Stimulated activated CD4-positive, alpha-beta T cell treated with anti-CD3 and anti-CD28 coated beads, Interleukin-1b, Interleukin-23, amount 100 ng/mL, for 4 hours (primary cell): Measurements from ENCODE around the gene CRISP1.
"Not testable (repeated sequence)": the region's sequence is repeated elsewhere in the genome, so short reads cannot be mapped to it uniquely, and the experiment has no call there.

ENCODE experiments used
- DNase-seq, 2 donors: peaks; one replicate each; pipeline ENCODE4 v3.0.0-alpha.2; 2020; ENCODE audit warnings: low read depth in 2 of 2

The CRISP1 gene

DNA sequence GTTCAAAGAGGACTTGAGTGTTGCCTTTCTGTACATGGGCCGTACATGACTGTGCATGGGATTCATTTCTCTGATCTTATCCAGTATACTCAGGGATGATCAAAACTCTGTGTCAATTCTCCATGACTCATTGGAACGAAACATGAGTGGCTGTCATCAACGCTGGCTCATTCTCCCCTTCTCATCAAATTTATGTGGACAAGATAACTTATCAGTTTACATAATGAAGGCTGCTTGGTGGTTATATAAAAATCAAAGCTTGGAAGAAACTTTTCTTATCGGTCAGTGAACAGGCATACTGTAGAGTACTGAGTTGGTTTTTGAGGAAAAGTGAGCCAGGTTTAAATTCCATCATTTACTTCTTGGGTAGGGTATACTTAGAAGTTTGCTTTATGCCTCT, 24.9 kb downstream of the CRISP1 start:
- DNase-seq = no peak

DNA sequence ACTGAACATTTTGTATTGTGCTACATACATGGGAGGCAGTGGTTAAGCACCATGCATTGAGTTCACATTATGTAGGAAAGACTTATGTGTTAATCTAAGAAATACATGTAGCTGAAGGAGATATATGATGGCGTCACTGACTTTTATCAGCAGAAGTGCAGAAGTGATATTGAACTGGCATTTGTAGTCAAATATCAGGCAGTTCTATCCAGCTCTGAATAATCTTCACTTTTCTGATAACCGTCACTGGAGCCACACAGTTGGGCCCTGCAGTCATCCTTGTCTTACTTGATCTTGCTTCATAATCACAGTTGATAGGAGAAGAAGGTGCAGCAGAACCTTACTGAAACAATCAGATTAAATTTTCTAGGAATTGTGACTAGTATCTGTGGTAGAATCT, 26.4 kb downstream of the CRISP1 start:
- no peak for DNase-seq

DNA sequence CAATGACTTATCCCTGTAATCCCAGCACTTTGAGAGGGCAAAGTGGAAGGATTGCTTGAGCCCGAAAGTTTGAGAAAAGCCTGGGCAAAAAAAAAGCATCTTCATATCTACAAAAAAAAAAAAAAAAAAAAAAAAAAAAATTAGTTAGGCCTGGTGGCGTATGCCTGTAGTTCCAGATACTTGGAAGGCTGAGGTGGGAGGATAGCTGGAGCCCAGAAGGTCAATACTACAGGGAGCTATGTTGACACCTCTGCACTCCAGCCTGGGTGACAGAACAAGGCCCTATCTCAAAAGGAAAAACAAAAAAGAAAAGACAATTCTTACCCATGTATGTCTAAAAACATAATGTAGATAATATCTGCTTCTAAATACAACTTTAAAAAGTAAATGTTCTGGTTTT, 27.2 kb downstream of the CRISP1 start:
- no peak for DNase-seq

DNA sequence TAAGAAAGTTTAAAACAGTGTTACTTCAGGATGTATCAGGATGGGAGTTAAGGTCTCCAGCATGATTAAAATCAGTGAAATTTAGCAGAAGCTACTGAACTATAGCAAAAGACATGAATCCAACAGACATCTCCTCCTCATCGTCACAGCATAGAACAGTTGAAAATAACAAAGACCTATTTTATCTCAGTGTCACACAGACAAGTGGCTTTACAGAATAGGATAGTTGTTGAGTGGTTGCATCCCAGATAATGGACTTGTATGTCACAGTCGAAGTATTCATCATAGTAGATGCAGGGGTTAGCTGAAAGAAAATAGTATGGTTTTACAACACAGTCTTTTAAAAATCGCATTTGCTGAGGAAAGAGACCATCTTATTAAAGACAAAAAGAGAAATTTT, 31.2 kb downstream of the CRISP1 start:
- no peak for DNase-seq

DNA sequence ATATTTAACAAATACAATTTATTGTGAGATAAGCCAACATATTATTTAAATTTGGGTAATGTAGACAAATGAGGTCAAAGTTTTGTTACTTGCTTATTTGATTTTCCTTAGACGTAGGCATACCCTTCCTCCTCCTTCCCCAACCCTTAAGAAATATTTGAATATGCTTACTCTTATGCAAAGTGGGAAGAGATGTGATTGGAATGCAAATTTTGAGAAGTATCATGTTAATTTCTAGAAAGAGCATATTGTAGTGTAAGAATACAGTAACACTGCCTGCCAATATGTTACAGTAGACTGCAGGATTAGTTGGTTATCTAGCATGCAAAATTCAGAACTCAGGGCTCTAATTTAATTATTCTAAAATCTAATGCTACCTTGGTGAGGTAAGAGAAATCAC, 32.9 kb downstream of the CRISP1 start:
- DNase-seq = no peak

DNA sequence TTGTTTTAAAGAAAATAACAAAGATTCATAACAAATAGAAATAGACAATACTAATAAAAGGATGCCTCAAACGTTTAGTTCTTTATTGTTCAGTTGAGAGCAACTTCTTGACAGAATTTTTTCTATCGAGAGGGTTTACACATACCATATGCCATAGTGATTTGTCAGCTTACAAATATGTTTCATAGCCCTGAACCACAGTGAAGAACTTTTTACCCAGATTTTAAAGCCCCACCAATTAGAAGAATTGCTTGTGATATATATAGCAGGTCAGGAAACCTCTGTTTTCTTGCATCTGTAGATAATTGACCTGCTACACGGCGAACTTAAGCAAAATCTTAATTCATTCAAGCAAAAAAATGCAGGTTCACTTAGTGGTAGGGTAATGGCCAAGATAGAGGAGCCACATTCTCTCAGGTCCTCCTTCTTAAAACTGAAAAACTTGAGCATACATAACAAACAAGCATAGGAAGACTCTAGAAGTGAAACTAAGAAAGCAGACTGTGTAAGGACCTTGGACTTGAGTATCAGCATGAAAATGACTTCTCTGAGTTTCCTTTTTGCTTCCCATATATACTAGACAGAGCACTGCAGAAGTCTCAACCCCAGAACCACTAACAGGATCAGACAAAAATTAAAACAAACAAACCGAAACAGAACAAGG, 39.5 kb downstream of the CRISP1 start:
- DNase-seq = no peak

DNA sequence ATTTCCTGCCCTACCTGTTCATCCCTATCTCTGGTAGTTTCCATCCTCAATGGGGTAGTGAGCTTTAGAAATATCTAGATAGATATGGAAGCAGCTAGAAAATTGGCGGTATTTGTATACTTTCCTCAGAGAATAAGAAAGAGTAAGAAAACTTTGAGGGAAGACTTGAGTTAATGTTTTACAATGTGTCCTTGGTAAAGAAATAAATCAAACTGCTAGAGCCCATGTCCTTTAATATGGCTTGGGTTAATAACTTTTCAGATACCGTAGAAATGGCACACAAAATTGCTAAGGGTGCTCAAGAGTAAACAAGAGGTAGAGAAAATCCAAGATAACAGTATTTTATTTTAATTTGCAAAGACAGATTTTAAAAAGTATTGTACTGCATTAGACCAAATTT, 51.2 kb downstream of the CRISP1 start:
- no peak for DNase-seq

DNA sequence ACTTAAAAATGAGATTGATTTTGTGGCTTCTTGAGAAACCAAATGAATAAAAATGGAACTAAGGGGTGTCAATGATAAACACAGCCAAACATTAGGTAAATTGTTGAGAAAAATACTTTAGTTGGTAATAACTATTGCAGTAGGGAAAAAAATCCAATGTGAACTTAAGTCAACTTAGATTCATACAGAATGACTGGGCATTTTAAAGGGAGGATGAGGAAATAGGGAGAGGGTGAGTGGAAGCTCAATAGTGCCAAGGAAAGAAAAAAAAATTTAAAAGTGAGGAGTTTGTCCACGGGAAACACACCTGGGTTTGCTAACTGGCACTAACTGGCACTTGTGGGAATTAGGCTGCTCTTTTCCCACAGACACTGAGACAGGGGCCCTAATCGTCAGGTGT, 53.1 kb downstream of the CRISP1 start:
- DNase-seq = no peak

DNA sequence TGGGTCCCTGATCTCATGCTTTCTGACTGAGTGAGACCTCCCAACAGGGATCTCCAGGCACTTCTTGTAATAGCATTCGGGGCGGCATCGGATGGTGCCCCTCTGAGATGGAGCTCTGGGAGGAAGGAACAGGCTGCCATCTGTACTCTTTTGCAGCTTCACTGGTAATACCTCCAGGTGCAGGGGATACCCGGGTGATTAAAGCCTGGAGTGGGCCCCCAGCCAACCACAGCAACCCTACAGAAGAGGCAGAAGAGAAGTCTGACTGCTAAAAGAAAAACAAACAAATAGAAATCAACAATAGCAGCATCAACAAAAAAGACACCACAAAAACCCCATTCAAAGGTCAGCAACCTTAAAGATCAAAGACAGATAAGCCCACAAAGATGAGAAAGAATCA, 60.2 kb downstream of the CRISP1 start:
- no peak for DNase-seq

DNA sequence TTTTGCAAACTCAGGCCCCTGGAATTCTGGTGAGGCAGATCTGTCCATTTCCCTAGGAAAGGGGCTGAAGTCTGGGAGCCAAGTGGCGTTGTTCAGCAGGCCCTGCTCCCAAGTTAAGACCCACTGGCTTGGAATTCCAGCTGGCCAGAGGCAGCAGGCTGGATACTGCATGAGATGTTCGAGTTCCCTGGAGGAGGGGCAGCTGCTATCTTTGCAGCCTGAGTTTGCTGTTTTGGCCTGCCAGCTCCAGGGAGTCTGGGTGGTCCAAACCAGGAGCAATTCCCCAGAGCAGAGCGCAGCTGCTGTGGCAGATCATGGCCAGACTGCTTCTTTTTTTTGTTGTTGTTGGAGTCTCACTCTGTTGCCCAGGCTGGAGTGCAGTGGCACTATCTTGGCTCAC, 61.1 kb downstream of the CRISP1 start:
- DNase-seq = no peak

DNA sequence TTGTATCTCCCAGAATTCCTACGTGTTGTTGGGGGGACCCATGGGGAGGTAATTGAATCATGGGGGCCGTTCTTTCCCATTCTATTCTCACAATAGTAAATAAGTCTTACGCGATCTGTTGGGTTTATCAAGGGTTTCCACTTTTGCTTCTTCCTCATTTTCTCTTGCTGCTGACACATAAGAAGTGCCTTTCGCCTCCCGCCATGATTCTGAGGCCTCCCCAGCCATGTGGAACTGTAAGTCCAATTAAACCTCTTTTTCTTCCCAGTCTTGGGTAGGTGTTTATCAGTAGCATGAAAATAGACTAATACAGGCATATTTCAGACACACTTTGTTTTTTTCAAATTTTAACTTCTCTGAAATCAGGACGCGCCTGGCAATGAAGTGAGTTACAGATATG, 64.8 kb downstream of the CRISP1 start:
- no peak for DNase-seq

DNA sequence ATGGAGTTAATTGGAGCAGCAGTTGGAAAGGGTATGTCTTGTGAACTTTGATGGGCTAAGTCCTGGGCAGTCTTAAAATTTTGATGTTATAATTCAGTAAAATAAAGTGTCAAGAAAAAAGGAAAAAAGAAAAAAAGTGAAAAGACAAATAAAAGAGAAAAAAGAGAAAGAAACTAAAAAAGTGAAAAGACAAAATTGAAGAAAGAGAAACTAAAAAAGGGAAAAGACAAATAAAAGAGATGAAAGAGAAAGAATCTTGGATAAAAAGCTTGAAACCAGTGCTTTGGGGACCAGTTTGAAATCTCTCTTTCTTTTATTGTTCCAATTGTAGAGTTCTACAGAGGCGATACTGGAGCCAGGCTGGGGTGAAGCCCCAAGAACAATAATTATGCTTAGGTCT, 67.2 kb downstream of the CRISP1 start:
- DNase-seq = no peak

DNA sequence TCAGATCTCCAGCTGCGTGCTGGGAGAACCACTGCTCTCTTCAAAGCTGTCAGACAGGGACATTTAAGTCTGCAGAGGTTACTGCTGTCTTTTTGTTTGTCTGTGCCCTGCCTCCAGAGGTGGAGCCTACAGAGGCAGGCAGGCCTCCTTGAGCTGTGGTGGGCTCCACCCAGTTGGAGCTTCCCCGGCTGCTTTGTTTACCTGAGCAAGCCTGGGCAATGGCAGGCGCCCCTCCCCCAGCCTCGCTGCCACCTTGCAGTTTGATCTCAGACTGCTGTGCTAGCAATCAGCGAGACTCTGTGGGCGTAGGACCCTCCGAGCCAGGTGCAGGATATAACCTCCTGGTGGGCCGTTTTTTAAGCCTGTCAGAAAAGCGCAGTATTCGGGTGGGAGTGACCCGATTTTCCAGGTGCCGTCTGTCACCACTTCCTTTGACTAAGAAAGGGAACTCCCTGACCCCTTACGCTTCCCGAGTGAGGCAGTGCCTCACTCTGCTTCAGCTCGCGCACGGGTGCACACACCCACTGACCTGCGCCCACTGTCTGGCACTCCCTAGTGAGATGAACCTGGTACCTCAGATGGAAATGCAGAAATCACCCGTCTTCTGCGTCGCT, 69.4 kb downstream of the CRISP1 start:
- not testable (repeated sequence) for DNase-seq

DNA sequence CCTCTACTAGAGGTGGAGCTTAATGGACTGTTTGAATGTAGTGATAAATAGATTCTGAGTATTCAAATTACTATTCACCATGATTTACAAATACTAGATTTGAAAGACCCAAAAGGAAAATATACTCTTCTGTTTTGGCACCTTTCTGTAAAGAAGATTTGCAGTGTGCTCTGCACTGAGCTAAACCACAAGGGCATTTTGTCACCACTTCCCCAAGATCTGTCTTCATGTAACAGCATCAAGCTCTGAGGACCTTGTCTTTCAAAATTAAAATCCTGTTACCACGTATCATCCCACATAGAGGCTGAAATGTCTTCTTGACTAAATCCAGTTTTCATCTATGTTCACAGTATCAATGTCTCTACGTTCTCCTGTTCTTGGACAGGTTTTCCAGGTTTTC, 76.0 kb downstream of the CRISP1 start:
- DNase-seq = no peak

DNA sequence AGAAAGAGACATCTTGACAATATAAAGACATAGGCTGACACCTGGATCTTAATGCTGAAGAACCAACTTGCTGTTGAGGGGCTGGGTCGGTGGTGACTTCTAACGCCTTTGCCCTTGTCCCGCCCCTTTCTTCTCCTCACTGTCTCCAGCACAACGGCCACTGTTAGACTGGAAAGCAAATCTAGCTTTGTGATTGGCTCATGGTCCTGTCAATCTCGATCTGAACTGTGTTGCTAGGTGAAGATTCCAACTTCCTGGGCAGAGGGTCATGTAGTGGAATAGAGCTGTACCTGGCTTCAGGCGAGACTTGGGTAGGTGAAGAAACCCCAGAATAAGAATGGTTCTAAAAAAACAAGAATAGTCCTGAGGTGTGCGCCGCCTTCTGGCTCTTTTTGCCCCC, 79.2 kb downstream of the CRISP1 start, which contains the start of gene PGK2:
Gene PGK2, minus strand, starts transcription at position 110 of the 400 bp plus-strand sequence. Its CDS starts 98 bp downstream, at position 12.
- DNase-seq = no peak

DNA sequence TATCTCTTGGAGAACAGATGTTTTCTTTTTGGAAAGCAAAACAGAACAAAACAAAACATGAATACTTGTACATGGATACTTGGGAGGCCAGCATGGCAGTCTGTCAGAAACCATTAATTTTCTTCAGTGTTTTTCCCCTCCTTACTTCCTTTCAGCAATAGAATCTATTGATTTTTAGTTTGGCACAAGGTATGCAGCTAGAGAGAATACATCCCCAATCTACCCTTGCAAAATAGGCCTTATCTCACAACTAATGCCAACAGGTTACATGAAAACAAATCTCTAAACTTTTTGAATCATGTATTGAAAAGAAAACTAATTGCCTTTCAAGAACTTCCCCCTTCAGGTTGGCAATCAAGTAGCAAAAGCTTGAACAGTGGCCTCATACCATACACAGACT, 82.1 kb downstream of the CRISP1 start:
- DNase-seq = no peak
